RWPE2 (cell line): ENCODE measurements around the gene MPHOSPH9.

Source experiments
- ATAC-seq: fragments of 200-7000 bp; cut with Tn5 transposase; 3 replicates; pipeline ENCODE4 v1.9.1; 2021; ENCODE audit warnings: low read depth
- DNase-seq: peaks from one replicate; pipeline ENCODE4 v3.0.0-alpha.2; 2020; ENCODE audit warnings: low spot score
- H3K27ac ChIP-seq: fragments of 450-650 bp; 2 replicates; pipeline ENCODE4 v1.5.1; 2017; ENCODE audit warnings: mild to moderate bottlenecking; ENCODE audit not compliant: poor library complexity, severe bottlenecking
- H3K27me3 ChIP-seq: fragments of 250-450 bp; sonication (Bioruptor Pico); 2 replicates; pipeline ENCODE4 v1.5.1; 2021; ENCODE audit warnings: mild to moderate bottlenecking, moderate library complexity; ENCODE audit not compliant: insufficient read depth, poor library complexity, severe bottlenecking
- H3K36me3 ChIP-seq: fragments of 250-450 bp; sonication (Bioruptor Pico); 2 replicates; pipeline ENCODE4 v1.5.1; 2020; ENCODE audit warnings: low read depth, mild to moderate bottlenecking, moderate library complexity
- H3K4me1 ChIP-seq: fragments of 250-450 bp; sonication (Bioruptor Pico); 2 replicates; pipeline ENCODE4 v1.5.1; 2021; ENCODE audit warnings: mild to moderate bottlenecking, moderate library complexity; ENCODE audit not compliant: insufficient read depth, poor library complexity, severe bottlenecking
- H3K4me3 ChIP-seq: fragments of 250-450 bp; sonication (Bioruptor Pico); 2 replicates; pipeline ENCODE4 v1.5.1; 2021; ENCODE audit warnings: mild to moderate bottlenecking, moderate library complexity; ENCODE audit not compliant: severe bottlenecking
- H3K9me3 ChIP-seq: fragments of 250-450 bp; sonication (Bioruptor Pico); 2 replicates; pipeline ENCODE4 v1.5.1; 2021; ENCODE audit warnings: mild to moderate bottlenecking, moderate library complexity; ENCODE audit not compliant: severe bottlenecking
- TF ChIP-seq, protein P1 (sequence below): fragments of 450-650 bp; IDR thresholded peaks from one replicate; pipeline ENCODE4 v1.5.1; 2017; ENCODE audit warnings: mild to moderate bottlenecking, moderate library complexity; ENCODE audit not compliant: poor library complexity, severe bottlenecking

MPHOSPH9 gene

GRCh38 chr12:123160801-123161487 is 72.0 kb downstream of the MPHOSPH9 start:
- DNase-seq (no peak), ATAC-seq (no peak)
- TF ChIP-seq, protein P1, sequence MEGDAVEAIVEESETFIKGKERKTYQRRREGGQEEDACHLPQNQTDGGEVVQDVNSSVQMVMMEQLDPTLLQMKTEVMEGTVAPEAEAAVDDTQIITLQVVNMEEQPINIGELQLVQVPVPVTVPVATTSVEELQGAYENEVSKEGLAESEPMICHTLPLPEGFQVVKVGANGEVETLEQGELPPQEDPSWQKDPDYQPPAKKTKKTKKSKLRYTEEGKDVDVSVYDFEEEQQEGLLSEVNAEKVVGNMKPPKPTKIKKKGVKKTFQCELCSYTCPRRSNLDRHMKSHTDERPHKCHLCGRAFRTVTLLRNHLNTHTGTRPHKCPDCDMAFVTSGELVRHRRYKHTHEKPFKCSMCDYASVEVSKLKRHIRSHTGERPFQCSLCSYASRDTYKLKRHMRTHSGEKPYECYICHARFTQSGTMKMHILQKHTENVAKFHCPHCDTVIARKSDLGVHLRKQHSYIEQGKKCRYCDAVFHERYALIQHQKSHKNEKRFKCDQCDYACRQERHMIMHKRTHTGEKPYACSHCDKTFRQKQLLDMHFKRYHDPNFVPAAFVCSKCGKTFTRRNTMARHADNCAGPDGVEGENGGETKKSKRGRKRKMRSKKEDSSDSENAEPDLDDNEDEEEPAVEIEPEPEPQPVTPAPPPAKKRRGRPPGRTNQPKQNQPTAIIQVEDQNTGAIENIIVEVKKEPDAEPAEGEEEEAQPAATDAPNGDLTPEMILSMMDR: no peak
- no peaks in the 10 kb centered on the region for H3K9me3 ChIP-seq
- peaks cover 11% of the 10 kb centered on the region for H3K4me1 ChIP-seq
- no peak overlapping the region for H3K27ac ChIP-seq
- H3K36me3 ChIP-seq: peaks cover 65% of the 10 kb centered on the region
- H3K27me3 ChIP-seq: no peaks in the 10 kb centered on the region
- H3K4me3 ChIP-seq: no peak overlapping the region

DNA sequence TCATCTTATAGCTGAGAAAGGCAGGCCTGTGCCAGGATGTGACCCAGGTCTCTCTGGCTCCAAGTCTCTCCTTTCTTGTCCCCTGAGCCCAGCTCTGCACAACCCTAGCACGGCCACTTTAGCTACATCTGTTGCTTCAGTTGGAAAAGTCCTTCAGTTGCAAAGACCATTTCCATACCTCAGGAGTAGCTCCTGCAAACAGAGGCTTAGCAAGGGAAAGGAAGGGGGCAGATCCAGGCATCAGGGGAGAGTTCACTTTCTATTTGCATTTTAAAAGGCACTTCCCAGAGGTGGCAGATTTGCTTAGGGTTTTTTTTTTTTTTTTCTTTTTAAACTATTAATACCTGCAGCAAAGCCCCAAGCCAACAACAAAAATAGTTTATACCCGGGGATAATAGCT is 79.0 kb downstream of the MPHOSPH9 start:
- Histone ChIP-seq H3K27me3 (no peaks in the 10 kb centered on the region), H3K4me1 (peaks cover 3% of the 10 kb centered on the region), H3K9me3 (no peaks in the 10 kb centered on the region), H3K36me3 (peaks cover 13% of the 10 kb centered on the region), H3K4me3 (no peak overlapping the region), H3K27ac (no peak overlapping the region)
- ATAC-seq (no peak), DNase-seq (no peak)
- TF ChIP-seq, protein P1: no peak

DNA sequence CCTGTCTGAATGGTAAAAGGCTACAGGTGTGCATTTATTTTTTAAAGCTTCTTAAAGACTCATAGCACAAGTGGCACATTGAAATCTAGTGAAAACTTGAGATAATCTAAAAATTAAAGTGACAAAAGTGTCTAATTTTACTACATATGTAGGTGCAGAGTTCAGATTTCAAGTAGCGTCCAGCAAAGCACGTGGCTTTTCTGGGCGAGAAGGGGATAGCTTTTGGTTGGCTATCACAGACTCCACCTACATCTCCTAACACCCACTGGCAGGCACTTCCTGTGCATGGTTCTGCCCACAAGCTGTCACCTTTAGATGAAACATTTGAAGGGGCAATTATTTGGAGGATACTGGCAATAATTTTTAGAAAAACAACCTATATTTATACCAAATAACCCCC is 80.1 kb downstream of the MPHOSPH9 start:
- DNase-seq: no peak
- no peaks in the 10 kb centered on the region for H3K9me3 ChIP-seq
- TF ChIP-seq, protein P1: no peak
- peaks cover 3% of the 10 kb centered on the region for H3K4me1 ChIP-seq
- no peak overlapping the region for H3K27ac ChIP-seq
- no peak overlapping the region for H3K4me3 ChIP-seq
- ATAC-seq: no peak
- peaks cover 13% of the 10 kb centered on the region for H3K36me3 ChIP-seq
- H3K27me3 ChIP-seq: no peaks in the 10 kb centered on the region

DNA sequence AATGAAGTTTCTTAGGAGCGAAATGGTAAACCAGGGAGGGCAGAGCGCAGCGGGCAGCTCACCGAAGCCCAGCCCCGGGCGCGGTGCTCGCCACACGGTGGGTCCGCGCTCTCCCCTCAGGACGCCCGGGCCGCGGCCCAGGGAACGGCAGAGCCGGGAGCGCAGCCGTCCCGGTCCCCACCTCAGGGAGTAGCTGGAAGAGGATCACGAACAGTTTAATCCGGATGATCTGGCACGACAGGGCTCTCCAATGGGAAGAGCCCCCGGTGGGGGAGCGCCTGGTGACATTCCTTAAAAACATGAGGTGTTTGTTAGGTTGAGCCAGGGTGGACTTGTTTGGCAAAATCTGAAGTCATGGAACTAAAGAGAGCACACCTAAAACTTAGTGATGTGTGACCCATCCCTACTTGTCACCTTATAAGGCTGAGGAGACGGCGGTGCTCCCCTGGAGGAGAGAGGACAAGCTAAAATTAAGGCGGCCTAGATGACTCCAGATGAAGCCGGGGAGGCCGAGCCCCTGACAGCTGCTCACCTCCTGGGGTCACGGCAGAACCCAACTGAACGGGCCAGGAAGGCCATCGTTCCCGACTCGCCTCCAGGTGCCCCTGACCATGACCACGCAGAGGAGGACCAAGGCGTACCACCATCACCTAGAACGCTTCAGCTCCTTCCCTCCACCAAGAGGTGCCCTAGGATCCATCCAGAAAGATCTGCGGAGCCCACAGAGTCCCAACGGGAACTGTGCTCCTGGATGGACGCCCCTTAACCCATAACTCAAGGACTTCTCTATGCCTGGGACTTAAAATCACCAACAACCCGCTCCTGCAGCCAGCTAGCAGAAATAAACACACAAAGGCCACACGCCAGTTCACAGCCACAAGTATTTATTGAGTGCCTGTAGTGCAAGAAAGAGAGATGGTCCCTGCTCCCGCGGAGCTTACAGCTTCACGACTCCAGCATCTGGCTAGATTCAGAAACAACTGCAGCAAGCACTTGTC is 81.2 kb downstream of the MPHOSPH9 start:
- Histone ChIP-seq H3K4me1 (peaks cover 3% of the 10 kb centered on the region), H3K27me3 (no peaks in the 10 kb centered on the region), H3K36me3 (peaks cover 8% of the 10 kb centered on the region), H3K9me3 (no peaks in the 10 kb centered on the region), H3K4me3 (peak overlapping the region; percentile 100), H3K27ac (peak overlapping the region; percentile 19)
- ATAC-seq (peak; percentile 35), DNase-seq (no peak)
- TF ChIP-seq, protein P1: no peak
